Stimulated activated CD8-positive, alpha-beta memory T cell treated with anti-CD3 and anti-CD28 coated beads, Interleukin-4, amount 100 ng/mL, for 4 hours (primary cell): ENCODE results near the gene NIM1K.
"Not testable (repeated sequence)": the region's sequence is repeated elsewhere in the genome, so short reads cannot be mapped to it uniquely, and the experiment has no call there.

ENCODE experiments used
- DNase-seq, 2 donors: peaks; one replicate each; pipeline ENCODE4 v3.0.0-alpha.2; 2020; ENCODE audit warnings: low read depth in 2 of 2, low spot score in 1 of 2

Gene NIM1K

GRCh38 chr5:43225649-43226245, 33.7 kb downstream of the NIM1K start:
- no peak for DNase-seq

- no peak for DNase-seq
Observed at GRCh38 chr5:43227655-43228054, 35.6 kb downstream of the NIM1K start.

- no peak for DNase-seq
Observed at GRCh38 chr5:43230707-43231106, 38.7 kb downstream of the NIM1K start.

- no peak for DNase-seq
Observed at GRCh38 chr5:43231977-43232376, 40.0 kb downstream of the NIM1K start.

- DNase-seq = no peak
Observed at GRCh38 chr5:43232943-43233833, 41.2 kb downstream of the NIM1K start.

- DNase-seq = no peak
Observed at GRCh38 chr5:43233946-43234345, 41.9 kb downstream of the NIM1K start.

- DNase-seq = no peak
Observed at GRCh38 chr5:43236653-43237355, 44.8 kb downstream of the NIM1K start.

- DNase-seq = no peak
Observed at GRCh38 chr5:43242196-43242595, 50.2 kb downstream of the NIM1K start.

GRCh38 chr5:43243270-43243669, 51.2 kb downstream of the NIM1K start:
- DNase-seq = no peak

- no peak for DNase-seq
Observed at GRCh38 chr5:43244823-43245565, 53.0 kb downstream of the NIM1K start.

GRCh38 chr5:43245724-43246385, 53.8 kb downstream of the NIM1K start:
- no peak for DNase-seq

GRCh38 chr5:43251754-43252153, 59.7 kb downstream of the NIM1K start:
- DNase-seq = no peak

GRCh38 chr5:43255704-43256103, 63.7 kb downstream of the NIM1K start:
- no peak for DNase-seq

- DNase-seq = no peak
Observed at GRCh38 chr5:43256261-43256966, 64.4 kb downstream of the NIM1K start.

- no peak for DNase-seq
Observed at GRCh38 chr5:43258116-43258515, 66.1 kb downstream of the NIM1K start.

- not testable (repeated sequence) for DNase-seq
Observed at GRCh38 chr5:43262269-43262668, 70.2 kb downstream of the NIM1K start.

GRCh38 chr5:43268188-43268820, 76.3 kb downstream of the NIM1K start:
- no peak for DNase-seq

- DNase-seq = no peak
Observed at GRCh38 chr5:43270645-43271044, 78.6 kb downstream of the NIM1K start.

- DNase-seq = no peak
Observed at GRCh38 chr5:43273552-43273951, 81.5 kb downstream of the NIM1K start.
